Keratinocyte (primary cell): ENCODE results near the gene CDCA4. TPM values are rescaled to one million over a fixed set of nuclear protein-coding genes. Genes with fewer than 3 reads are reported as not detected.

Experiments
- DNase-seq: peaks from one replicate; pipeline ENCODE4 v3.0.0-alpha.2; 2011; ENCODE audit warnings: low read depth, missing footprints, low spot score
- FAIRE-seq: peaks from 2 replicates; lab custom pipeline; 2011; peaks lifted over from hg19 to GRCh38; lab: Jason Lieb, UNC
- H2AFZ ChIP-seq: 2 replicates; pipeline ENCODE4 v1.6.0; 2012; ENCODE audit warnings: low read length, control low read depth, inconsistent platforms; ENCODE audit not compliant: control insufficient read depth
- H3K27ac ChIP-seq: 2 replicates; pipeline ENCODE4 v1.5.1; 2011; ENCODE audit warnings: low read length; ENCODE audit not compliant: control insufficient read depth, insufficient read depth
- H3K27me3 ChIP-seq: 3 replicates; pipeline ENCODE4 v1.6.0; 2011; ENCODE audit warnings: low read length; ENCODE audit not compliant: control insufficient read depth, insufficient read depth; ENCODE audit errors: extremely low read depth
- H3K36me3 ChIP-seq, 2 experiments: 2 replicates in 1 of 2; 3 replicates in 1 of 2; pipeline ENCODE4 v1.5.1; 2011; ENCODE audit warnings: low read length in 2 of 2, mild to moderate bottlenecking in 1 of 2; ENCODE audit not compliant: control insufficient read depth in 2 of 2, insufficient read depth in 2 of 2; ENCODE audit errors: extremely low read depth in 1 of 2
- H3K4me1 ChIP-seq: 3 replicates; pipeline ENCODE4 v1.5.1; 2011; ENCODE audit warnings: low read length; ENCODE audit not compliant: control insufficient read depth, insufficient read depth; ENCODE audit errors: extremely low read depth
- H3K4me2 ChIP-seq: 3 replicates; pipeline ENCODE4 v1.6.0; 2011; ENCODE audit warnings: low read depth, low read length; ENCODE audit not compliant: control insufficient read depth, insufficient read depth; ENCODE audit errors: extremely low read depth
- H3K4me3 ChIP-seq, 3 experiments: fragments of 200-600 bp in 1 of 3; sonication (generic) in 1 of 3; 2 replicates in 2 of 3; 3 replicates in 1 of 3; pipeline ENCODE4 v1.5.1; 2011 to 2016; ENCODE audit warnings: low read length in 3 of 3, mild to moderate bottlenecking in 3 of 3, control low read depth in 2 of 3, inconsistent platforms in 1 of 3, low read depth in 1 of 3, mixed read lengths in 1 of 3, mixed run types in 1 of 3, moderate library complexity in 1 of 3; ENCODE audit not compliant: control insufficient read depth in 2 of 3, insufficient read depth in 2 of 3; ENCODE audit errors: extremely low read depth in 1 of 3
- H3K79me2 ChIP-seq: 2 replicates; pipeline ENCODE4 v1.6.0; 2012; ENCODE audit warnings: low read length; ENCODE audit not compliant: control insufficient read depth, insufficient read depth
- H3K9ac ChIP-seq: 3 replicates; pipeline ENCODE4 v1.6.0; 2011; ENCODE audit warnings: low read length; ENCODE audit not compliant: control insufficient read depth, insufficient read depth; ENCODE audit errors: extremely low read depth
- H3K9me1 ChIP-seq: 3 replicates; pipeline ENCODE4 v1.6.0; 2011; ENCODE audit warnings: low read length; ENCODE audit not compliant: control insufficient read depth, insufficient read depth; ENCODE audit errors: extremely low read depth
- H3K9me3 ChIP-seq: 2 replicates; pipeline ENCODE4 v1.5.1; 2012; ENCODE audit warnings: low read depth, low read length; ENCODE audit not compliant: control insufficient read depth
- H4K20me1 ChIP-seq: 3 replicates; pipeline ENCODE4 v1.6.0; 2011; ENCODE audit warnings: low read length; ENCODE audit not compliant: control insufficient read depth, insufficient read depth; ENCODE audit errors: extremely low read depth
- CTCF ChIP-seq, 3 experiments: IDR thresholded peaks in 1 of 3; conservative IDR thresholded peaks in 1 of 3; optimal IDR thresholded peaks in 1 of 3; 2 replicates in 2 of 3; 3 replicates in 1 of 3; pipeline versions ENCODE3 to v1.5.1; 2011; ENCODE audit warnings: low read length in 3 of 3, mild to moderate bottlenecking in 3 of 3, moderate library complexity in 2 of 3, control low read depth in 1 of 3, inconsistent platforms in 1 of 3; ENCODE audit not compliant: insufficient read depth in 2 of 3; ENCODE audit errors: extremely low read depth in 1 of 3
- EZH2 ChIP-seq: IDR thresholded peaks from one replicate; pipeline ENCODE4 v1.6.1; 2012; ENCODE audit warnings: inconsistent platforms, mild to moderate bottlenecking, low read length, moderate library complexity
- dilution Hi-C: fragments of 300-500 bp; cut with MboI; formaldehyde crosslinking; loops from one replicate; pipeline ENCODE4 v1.7.0; 2020; ENCODE audit warnings: low sequenced_read_pairs; ENCODE audit not compliant: extremely low pct_ligation_motif_present
- polyA plus RNA-seq, 5 experiments: library from polyadenylated mRNA; depleted of rRNA in 3 of 5; stranded (reverse) in 3 of 5; stranded (forward) in 1 of 5; unstranded in 1 of 5; fragments of >200 nt; gene quantifications; 1 replicate in 1 of 5; 2 replicates in 3 of 5; 3 replicates in 1 of 5; pipeline versions ENCODE4 v1.2.1 to v1.2.3, GENCODE V29; 2011 to 2012; ENCODE audit warnings: missing spikeins in 2 of 5, low read depth in 1 of 5, low replicate concordance in 1 of 5

CDCA4 gene
- polyA plus RNA-seq, 1 donor (not counting 4 experiments of a cell fraction or from before 2014, with no cell fraction given), result 35.7 TPM

- FAIRE-seq, result no peak
- no peak overlapping the region for H3K27ac ChIP-seq
Observed at GRCh38 chr14:105014032-105014431, 6.9 kb downstream of the CDCA4 start.

GRCh38 chr14:105013150-105013785, 7.6 kb downstream of the CDCA4 start:
- dilution Hi-C loops, result no loop called here
- FAIRE-seq (peak; percentile 13), DNase-seq (no peak)
- Histone ChIP-seq H3K9me3 (no peaks in the 10 kb centered on the region), H3K27ac (no peak overlapping the region), H4K20me1 (peaks cover 60% of the 10 kb centered on the region), H3K4me2 (peak overlapping the region; percentile 42), H2AFZ (no peak overlapping the region), H3K4me1 (peaks cover 52% of the 10 kb centered on the region), H3K4me3 (no peak overlapping the region), H3K9me1 (peaks cover 6% of the 10 kb centered on the region), H3K27me3 (no peaks in the 10 kb centered on the region), H3K9ac (no peak overlapping the region), H3K36me3 (peaks cover 21 to 32% of the 10 kb centered on the region in 2 experiments), H3K79me2 (peaks cover 96% of the 10 kb centered on the region)
- TF ChIP-seq EZH2 (no peak), CTCF (optimal IDR thresholded peaks at IDR 0.05 in 1 of 3, IDR thresholded peaks at IDR 0.05 in 1 of 3, conservative IDR thresholded peaks at IDR 0.05 in 1 of 3; ENCODE audit: extremely low read depth in 1 of 3, insufficient read depth in 2 of 3, low read length in 3 of 3) (peak in 1 of 3 experiments; percentile 17)

More at GRCh38 chr14:105014032-105014431, 6.9 kb downstream of the CDCA4 start:
- Histone ChIP-seq H3K9me1 (peaks cover 6% of the 10 kb centered on the region), H3K4me2 (peak overlapping the region; percentile 42), H3K36me3 (peaks cover 21 to 33% of the 10 kb centered on the region in 2 experiments), H3K4me1 (peaks cover 57% of the 10 kb centered on the region), H3K79me2 (peaks cover 99% of the 10 kb centered on the region), H3K4me3 (no peak overlapping the region), H4K20me1 (peaks cover 58% of the 10 kb centered on the region), H3K9ac (no peak overlapping the region), H3K9me3 (no peaks in the 10 kb centered on the region), H3K27me3 (no peaks in the 10 kb centered on the region), H2AFZ (no peak overlapping the region)
- dilution Hi-C loops, result no loop called here
- DNase-seq, result no peak
- TF ChIP-seq CTCF (optimal IDR thresholded peaks at IDR 0.05 in 1 of 3, IDR thresholded peaks at IDR 0.05 in 1 of 3, conservative IDR thresholded peaks at IDR 0.05 in 1 of 3; ENCODE audit: extremely low read depth in 1 of 3, insufficient read depth in 2 of 3, low read length in 3 of 3), result no peak
